Activated gamma-delta T cell treated with Interleukin-2 at 50 U/mL for 16 hours (primary cell): ENCODE results near the gene ARHGAP6.
"Not testable (repeated sequence)": the region's sequence is repeated elsewhere in the genome, so short reads cannot be mapped to it uniquely, and the experiment has no call there.

Source experiments
- DNase-seq: peaks from one replicate; pipeline ENCODE4 v3.0.0-alpha.2; 2020

The ARHGAP6 gene

DNA sequence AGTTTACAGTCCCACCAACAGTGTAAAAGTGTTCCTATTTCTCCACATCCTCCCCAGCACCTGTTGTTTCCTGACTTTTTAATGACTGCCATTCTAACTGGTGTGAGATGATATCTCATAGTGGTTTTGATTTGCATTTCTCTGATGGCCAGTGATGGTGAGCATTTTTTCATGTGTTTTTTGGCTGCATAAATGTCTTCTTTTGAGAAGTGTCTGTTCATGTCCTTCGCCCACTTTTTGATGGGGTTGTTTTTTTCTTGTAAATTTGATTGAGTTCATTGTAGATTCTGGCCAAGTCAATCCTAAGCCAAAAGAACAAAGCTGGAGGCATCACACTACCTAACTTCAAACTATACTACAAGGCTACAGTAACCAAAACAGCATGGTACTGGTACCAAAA is 146.5 kb downstream of the ARHGAP6 start:
- not testable (repeated sequence) for DNase-seq

DNA sequence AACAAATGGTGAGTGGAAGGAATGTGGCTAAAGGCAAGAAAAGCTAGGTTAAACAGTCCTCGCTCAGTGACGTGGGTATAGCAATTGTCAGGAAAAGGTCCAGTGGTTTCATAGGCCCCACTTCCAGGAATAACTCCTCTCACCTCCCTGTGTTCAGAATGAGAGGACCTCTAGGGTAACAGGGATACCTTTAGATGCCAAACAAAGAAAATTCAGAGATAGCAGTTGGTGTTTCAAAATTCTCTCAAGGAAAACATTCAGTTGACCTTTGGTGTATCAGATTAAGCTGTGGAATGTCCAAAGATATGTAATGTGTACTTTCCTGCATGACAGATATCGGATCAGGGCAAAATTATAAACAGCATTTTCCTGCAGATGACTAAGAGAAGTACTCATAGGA is 155.9 kb downstream of the ARHGAP6 start:
- DNase-seq, result no peak

DNA sequence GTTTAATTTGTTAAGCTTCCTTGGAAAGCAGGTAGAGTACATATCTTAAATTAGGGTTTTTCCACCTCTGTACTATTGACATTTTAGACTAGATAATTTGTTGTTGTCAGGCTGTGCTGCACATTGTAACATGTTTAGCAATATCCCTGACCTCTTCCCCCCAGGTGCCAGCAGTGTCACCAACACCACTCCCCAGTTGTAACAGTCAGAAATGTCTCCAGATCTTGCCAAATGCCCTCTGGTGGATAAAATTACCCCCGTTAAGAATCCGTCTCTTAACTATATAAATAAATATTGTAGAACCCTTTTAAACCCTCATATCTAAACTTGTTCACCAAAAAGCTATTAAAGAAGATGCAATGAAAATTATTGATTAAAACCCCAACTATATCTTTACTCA is 161.5 kb downstream of the ARHGAP6 start:
- no peak for DNase-seq

DNA sequence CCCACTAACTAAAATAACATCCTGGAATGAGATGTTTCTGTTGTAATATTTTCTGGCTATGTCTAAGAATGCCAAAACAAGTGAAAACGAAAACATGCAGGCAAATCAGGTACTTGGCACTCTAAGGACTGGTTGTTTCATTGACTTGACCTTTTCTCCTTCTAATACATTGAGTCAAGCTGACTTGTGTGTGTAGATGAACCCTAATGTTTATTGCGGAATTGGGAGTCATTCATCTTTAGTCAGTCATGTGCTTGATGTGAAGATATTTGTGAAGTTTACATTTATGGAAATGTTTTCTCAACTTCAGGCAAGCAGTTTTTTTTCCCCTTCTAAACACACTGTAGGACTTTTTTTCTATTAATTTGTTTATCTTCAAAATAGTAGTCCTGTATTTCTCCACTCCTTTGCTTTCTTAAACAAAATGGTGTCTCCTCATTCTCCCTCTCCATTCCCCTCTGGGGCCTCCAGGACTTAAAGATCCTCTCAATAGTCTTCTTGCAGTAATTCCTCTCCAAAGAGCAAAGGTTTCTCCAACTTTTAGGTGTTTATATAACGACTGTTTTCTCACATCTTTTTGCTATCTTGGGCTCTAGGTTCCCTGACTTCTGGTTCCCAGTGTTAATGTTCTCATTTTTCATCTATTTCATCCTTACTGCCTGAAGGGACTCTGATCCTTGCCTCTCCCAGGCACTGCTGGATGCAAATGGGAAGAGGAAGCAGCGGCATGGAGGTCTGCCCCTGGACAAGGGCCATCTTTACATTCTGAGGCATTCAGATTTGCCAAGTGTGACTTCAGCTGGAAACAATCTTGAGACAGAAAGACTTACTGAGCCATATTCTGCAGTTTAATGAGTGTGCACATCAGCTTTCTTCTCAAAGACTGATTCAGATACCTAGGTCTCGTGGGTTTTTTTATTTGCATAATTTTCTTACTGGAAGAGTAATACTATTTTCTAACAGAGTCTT is 166.4 kb downstream of the ARHGAP6 start:
- no peak for DNase-seq

DNA sequence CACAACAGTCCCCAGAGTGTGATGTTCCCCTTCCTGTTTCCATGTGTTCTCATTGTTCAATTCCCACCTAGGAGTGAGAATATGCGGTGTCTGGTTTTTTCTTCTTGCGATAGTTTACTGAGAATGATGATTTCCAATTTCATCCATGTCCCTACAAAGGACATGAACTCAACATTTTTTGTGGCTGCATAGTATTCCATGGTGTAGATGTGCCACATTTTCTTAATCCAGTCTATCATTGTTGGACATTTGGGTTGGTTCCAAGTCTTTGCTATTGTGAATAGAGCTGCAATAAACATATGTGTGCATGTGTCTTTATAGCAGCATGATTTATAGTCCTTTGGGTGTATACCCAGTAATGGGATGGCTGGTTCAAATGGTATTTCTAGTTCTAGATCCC is 174.3 kb downstream of the ARHGAP6 start:
- not testable (repeated sequence) for DNase-seq

DNA sequence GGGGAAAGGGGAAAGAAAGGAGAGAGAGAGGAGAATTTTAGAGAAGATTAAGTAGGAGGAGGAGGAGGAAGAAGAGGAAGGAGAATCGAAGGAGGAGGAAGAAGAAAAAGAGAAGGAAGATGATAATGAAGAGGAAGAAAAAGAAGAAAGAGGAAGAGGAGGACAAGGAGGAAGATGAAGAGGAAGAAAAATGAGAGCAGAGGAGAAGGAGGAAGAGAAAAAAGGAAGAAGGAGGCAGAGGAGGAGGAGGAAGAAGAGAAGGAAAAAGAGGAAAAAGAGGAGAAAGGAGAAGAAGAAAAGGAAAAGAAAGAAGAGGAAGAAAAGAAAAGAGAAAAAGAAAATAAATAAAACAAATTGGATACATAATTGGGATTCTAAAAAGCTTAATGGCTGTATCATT is 181.4 kb downstream of the ARHGAP6 start:
- no peak for DNase-seq

DNA sequence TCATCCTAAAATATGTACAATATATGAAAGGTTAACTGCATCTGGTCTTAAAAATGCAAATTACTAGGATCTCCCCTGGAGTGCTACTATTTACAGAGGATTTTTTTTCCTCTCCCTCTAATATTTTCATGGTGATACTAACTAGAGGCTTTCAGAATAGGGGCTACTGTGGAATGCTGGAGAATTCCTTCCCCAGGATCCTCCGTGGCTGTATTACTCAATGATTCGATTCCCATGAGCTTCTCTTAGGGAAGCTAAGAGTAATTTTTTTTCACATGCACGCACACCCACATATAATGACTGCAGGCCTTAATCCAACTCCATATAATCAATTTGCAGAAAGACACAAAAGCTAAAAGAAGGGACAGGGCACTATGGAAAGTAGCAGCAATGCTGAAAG is 184.7 kb downstream of the ARHGAP6 start:
- no peak for DNase-seq

DNA sequence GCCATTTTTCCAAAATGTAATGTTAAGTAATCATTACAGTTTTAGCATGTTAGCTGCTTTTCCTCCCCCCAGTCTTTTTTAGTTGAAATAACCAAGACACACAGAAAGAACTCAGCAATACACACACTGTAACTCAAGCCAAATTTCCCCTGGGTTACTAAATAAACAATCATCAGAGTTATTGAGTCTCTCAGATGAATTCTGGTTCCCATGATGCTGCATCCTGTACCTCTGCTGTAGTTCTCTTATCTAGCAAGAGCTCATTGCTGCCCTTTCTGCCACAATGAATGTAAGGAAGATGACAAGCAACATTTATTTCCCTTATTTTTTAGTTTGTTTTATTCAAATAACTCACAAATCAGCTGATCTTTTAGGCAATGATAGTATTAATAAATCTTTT is 185.1 kb downstream of the ARHGAP6 start:
- no peak for DNase-seq

DNA sequence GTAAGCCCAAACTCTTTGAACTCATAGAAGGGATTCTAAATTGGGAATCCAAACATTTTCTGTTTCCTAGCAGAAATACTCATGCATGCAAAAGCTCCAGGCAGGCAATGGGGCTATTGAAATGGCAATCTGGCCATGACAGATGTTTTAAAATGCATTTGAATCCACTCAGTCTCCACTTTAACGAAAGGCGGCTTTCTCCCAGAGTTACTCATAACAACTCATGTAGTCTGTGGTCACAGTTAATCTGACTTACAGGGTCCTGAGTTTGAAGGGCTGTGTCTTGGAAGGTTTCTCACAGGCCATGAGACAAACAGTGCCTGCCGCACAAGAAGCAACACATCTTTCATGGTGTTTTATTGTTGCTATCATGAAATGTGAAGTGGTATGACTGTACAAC is 186.8 kb downstream of the ARHGAP6 start:
- no peak for DNase-seq

DNA sequence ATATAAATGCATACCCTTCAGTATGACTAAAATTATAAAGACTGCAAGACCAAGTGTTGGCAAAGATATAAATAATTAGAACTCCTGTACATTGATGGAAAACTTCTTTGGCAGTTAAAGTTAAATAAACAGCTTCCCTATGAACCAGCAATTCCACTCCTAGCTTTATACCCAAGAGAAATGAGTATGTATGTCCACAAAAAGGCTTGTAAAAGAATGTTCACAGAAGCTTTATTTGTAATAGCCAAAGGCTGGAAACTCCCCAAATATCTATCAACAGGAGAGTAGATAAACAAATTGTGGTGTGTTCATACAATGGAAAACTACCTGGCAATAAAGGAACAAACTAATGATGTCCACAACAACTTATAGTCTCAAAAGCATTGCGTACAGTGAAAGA is 187.7 kb downstream of the ARHGAP6 start:
- DNase-seq, result no peak

DNA sequence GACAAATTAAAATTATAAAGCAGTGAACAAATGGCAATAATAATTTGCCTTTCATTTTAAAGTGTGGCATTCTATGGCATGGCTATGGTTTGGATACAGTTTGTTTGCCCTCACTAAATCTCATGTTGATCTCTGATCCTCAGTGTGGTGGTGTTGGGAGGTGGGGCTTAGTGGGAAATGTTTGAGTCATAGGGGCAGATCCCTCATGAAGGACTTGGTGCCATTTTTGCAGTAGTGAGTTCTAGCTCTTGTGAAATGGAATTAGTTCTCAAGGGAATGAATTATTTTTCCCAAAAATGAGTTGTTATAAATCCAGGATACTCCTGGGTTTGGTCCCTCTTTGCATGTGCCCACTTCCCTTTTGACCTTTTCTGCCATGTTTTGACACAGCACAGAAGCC is 191.1 kb downstream of the ARHGAP6 start:
- no peak for DNase-seq

DNA sequence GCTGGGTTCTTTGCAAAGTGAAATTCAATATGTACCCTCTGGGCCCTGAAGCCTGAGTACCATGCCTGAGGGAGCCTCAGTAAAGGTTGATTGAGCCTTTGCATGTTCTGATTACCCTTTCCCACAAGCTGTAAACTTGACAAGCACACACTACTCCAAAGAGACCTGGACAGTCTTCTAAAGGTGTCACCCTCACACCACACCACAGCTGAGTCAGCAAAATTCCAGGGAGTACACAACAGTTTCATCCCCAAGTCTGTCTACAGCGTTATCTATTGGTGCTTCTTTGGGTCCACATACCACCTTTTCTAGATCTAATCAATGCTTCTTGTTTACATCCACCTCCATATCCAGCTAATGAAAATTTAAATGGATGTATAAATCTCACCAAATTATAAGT is 191.7 kb downstream of the ARHGAP6 start:
- DNase-seq, result no peak

DNA sequence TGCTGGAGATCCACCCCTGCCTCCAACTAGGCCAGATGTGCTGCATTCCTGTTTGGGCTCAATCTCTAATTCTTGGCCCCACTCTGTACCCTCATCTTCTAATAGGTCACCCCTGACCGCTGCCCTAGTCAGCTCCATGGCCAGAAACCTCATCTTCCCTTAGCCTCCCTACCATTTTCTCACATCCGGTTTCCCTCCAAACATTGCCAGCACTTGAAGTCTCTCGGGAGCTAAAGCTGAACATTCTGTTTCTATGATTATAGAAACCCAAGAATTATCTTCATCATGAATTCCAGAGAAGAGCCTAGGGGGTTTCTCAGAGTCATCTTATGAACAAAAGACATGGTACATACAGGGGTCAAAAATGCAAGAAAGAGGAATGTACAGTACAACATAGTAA is 192.8 kb downstream of the ARHGAP6 start:
- no peak for DNase-seq

DNA sequence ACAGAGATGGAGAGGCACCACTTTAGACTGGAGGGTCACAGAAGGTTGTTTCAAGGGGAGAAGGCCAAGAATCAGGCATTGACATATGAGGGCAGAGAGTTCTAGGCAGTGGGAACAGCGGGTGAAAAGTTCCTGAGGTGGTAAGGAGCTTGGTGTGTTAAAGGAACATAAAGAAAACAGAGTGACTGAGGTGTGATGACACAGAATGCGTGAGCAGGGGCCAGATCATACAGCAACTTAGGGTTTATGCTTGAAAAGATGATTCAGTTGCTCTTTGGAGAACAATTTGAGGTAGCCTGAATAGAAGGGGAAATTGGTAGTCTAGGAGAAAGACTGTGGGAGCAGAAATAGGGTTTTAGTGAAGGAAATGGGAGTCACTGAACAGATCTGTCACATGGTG is 193.3 kb downstream of the ARHGAP6 start:
- no peak for DNase-seq

DNA sequence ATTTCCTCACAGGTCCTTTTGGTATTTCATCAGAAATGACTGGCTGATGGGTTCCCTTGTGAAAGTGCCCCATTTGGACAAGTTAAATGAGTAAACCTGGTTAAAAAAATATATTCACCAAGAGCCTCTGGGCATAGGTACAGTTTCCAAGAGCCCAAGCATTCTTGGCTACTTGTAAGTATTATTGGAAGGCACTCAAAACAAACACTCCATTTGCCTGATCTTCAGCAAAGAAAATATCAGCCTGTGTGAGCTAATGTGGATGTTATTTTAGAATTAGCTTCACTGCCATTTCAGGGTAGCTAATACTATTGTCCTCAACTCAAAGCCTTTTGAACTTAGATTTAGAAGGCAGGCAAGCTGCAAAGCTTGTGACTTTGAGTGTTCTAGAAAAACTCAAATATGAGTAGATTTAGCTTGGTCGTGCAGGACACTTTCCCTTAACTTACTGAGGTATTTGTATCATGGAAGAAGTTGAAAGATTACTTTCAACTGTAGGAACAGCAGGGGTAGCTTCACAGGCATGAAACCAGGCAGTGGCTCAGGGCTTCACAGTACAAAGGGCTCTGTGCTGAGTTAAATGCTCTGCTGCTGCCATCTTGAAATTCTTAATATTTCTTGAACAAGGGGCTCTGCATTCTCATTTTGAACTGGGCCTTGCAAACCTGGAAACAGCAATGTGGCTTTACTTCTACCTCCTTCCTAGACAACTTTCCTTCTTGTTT is 195.3 kb downstream of the ARHGAP6 start:
- no peak for DNase-seq

DNA sequence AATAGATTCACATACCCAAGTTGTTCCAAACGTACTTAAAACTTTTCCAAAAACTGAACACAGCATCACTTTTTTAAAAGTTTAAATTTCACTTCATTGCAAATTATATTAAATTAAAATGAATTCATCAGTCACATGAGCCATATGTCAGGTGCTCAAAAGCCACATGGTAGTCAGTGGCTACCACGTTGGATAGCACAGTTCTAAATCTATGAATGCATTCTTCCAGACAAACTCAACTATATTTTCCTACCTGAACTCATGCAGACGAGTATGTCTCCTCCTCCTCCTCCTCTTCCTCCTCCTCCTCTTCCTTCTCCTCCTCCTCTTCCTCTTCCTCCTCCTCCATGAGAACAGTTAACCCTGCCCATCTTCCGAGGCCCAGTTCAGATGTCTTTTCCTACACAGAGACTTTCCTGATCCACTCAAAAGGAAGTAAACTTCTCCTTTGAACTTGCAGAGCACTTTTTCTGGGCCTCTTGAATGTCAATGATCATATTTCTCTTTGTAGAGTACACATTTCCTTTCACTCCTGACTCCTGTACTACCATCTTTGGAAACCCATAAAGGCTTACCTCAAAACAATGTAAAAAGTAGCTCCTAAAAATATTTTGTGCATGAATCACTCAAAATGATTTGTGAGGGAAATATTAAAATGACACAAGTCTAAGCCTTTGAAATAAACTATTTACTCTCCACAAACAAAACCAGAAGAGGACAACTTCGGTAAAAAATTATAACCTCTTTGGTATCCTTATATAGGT is 199.9 kb downstream of the ARHGAP6 start:
- no peak for DNase-seq

DNA sequence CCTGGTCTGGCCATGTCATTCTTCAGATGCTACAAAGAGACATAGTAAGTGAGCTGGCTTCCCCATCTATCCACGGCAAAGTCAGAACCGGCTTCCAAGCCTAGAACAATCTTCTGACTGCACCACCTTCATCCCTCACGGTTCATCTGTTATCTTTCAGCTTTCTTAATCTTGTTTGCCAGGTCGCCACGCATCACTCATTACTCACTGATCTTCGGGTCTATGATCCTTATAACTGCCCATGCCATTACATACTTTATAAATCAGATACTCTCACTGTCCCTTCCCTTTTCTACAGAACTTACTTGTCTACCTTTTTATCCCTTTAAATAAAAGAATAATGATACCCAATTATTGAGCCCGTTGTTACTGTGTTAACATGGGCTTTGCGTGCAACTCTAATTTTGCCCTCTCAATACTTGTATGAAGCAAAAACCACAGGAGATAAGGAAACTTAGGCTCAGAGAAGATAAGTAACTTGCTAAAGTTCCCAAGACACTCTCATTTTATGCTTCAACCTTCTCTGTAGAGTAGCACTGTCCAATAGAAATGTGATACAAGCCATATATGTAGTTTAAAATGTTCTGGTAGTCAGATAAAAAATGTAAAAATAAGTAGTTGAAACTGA is 200.8 kb downstream of the ARHGAP6 start:
- no peak for DNase-seq

DNA sequence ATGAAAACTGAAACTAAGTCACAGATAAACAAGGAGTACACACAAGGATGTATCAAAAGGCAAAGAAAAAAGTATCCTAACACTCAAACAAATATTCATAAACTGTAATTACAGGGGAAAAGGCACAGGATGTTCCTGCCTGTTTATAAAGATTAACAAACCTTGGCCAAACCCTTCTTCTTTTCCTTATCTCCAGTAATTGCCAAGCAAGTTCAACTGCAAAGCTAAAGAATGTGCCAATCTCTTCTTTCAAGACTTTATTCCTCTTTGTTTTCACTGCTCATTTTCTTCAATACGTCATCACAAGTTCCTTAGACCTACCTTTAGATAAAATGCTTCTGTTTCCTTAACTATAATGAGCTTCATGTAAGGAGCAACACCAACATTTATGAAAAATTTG is 201.3 kb downstream of the ARHGAP6 start:
- no peak for DNase-seq

DNA sequence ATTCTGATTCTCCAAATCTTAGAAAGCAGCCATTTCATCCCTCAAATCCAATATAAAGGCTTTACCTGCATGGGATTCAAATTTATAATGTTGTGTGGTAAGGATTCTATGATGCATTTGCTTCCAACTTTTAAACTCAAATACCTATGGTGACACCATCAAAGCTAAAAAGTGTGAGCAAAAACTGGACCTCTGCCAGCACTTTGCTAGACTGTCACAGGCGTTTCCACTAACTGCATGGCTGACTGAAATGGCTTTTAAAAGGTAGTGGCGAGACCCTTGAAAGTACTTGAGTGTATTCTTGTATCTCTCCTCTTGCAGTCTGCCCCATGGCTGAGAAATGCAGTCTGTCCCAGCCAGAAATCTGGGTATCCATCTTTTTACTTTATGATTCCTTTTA is 203.1 kb downstream of the ARHGAP6 start:
- no peak for DNase-seq

DNA sequence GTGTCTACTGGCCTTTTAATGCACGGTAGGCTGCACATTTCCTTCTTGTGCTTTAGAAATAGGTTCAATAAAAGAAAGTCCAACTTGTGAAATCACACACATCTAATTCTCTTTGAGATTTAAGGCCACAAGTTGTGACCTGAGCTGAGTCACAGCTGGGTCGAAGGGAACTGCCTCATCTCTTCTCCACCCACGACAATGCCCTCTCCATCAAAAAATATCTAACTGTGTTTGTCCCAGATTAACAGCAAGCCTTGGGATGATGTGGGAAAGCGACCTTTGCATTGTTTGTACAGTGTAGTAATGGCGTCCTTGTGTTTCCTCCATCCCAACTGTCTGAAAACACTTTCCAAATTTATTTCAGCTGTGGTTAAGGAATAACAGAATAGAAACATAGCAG is 203.6 kb downstream of the ARHGAP6 start:
- DNase-seq, result no peak

DNA sequence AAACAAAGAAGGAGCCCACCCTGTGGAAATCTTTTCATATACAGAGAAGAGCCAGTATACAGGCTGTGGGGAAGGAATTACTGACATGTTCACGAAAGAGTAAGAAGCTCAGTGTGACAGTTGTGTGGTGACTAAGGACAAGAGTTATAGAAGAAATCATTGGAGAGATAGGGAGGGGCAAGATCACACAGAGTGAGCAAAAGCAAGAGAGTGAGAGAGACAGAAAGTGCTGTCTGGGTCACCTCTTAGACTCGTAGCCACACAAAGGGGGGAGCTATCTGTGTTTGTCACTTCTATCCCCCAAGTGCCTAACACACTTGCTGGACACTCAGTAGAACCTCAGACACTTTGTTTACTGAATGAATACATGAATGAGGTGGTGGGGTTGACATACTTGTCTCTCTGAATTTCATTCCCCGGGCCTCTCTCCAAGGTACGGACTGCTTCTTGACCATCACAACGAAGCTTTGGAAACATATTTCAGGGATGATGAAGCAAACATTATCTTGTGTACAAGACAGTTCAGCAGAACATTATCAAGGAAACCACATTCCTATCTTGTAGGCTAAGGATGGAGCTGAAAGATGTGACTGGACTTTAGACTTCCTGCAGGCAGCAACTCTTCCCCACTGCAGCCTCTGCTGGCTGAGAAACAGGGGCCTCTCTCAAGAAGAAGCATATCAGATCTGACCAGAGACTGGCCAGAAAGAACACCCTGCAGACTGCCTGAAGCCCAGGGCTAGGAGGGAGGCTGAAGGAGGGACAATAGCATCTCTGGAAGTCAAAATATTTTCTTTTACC is 204.3 kb downstream of the ARHGAP6 start:
- DNase-seq, result no peak

DNA sequence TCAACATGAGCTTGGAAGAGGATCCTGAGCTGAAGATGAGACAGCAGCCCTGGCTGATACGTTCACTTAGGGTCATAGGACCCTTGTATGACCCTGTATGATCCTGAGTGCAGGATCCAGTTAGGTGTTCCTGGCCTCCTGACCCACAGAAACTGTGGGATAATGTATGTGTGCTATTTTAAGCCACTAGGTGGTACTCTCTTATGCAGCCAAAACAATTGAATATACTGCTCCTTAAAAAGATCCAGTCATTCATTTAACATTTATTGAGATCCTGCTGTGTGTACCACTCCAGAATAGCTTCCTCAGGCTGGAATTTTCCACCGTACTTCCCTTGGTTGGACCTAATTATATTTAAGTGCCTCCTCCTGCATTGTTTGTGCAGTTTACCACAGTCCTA is 205.4 kb downstream of the ARHGAP6 start:
- DNase-seq, result no peak
